NCI-H2081 treated with DMSO at 0.1 percent for 48 hours (cell line): ENCODE results near the gene ZCCHC14.
"Not testable (repeated sequence)": the region's sequence is repeated elsewhere in the genome, so short reads cannot be mapped to it uniquely, and the experiment has no call there.

Experiments used
- DNase-seq: peaks from one replicate; lab custom pipeline; 2025; lab: John Stamatoyannopoulos, UW

The ZCCHC14 gene

DNA sequence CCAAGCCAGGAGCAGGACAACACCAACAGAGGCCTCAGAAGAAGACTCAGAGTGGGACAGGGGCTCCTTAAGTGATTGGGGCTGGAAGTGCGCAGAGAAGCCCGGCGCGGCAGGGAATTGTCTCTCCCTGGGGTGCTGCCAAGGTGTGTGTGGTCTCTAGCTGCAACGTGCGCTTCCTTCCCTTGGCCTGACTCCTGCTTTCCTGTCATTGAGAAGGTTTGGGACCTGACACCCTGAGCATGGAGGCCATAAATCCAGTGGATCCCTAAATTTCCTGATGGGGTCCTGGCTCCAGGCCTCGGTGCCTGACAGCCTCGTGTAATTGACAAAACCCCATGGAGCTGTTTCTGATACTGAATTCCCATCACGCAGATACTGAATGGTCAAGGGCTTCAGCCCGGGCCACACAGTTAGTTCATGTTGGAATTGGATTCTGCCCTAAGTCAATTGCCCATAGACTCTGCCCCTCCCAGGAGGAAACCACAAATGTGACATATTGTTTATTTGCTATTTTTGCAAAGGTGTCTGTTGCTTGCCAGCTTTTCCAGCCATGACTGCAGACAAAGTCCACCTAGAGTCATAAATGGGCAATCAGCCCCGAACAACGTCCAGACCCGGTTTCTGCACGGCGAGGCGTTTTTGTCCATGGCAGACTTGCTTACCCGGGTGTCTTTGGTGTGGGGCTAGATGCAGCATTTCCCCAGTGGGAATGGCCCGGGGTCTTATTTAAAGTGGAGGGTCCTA lies 4.4 kb upstream of the ZCCHC14 start:
- DNase-seq: not testable (repeated sequence)

DNA sequence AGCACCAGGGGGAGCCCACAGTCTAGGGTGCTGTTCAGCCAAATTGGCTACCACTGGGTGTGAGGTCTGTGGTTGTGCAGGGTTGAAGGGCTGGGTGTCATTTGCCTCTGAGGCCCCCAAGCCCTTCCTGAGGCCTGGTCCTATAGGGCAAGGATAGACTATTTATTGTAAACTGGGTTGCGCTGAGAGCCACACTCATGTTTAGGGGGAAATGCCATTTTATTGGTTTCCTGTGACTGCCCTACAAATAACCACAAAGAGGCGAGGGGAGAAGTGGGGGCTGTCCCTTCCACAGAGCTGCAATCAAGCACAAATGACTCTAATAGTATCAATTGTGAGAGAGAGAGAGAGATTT lies 3.6 kb upstream of the ZCCHC14 start:
- no peak for DNase-seq

- no peak for DNase-seq
Observed at GRCh38 chr16:87495578-87496446, 3.0 kb upstream of the ZCCHC14 start.

DNA sequence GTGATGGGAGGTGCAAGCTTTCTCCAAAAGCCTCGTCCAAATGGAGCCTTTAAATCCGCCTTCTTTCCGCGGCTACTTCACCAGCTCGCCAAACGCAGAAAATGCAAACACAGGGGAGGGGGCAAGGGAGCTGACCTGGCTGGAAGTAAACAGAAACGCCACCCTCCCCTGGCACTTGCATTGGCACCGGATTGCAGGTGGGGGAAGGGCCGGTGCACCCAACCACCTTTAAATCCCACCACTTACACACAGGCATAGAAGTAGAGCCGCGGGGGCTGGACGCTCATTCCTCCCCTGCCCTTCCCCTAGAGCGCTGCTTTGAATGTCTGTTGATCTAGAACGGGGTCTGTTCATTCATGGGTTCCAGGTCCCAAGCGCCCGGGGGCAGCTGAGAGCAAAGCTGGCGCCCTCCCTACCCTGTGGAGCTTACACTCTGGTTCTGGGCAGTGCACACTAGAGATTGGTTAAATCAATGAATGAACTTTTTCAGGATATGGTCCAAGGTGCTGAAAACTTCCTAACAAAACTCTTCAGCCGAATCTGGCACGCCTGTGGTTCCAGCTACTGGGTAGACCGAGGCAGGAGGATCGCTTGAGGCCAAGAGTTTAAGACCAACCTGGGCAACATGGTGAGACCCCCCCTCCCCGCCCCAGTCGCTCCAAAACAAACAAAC lies 920 bp upstream of the ZCCHC14 start:
- DNase-seq: no peak

DNA sequence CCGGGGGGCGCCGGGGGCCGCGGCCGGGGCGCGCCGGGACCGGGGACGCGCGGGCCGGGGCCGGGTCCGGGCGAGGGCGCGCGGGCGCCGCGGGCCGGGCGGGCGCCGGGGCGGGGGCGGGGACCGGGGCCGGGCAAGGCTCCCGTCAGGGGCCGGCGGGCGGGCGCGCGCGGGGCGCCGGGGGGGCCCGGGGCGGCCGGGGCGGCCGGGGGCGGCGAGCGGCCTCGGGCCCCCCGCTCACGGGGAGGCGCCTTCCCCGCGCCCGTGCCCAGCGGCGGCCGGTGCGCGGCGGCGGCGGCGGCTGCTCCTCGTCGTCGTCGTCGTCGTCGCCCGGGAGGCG lies 563 bp downstream of the ZCCHC14 start:
- no peak for DNase-seq

DNA sequence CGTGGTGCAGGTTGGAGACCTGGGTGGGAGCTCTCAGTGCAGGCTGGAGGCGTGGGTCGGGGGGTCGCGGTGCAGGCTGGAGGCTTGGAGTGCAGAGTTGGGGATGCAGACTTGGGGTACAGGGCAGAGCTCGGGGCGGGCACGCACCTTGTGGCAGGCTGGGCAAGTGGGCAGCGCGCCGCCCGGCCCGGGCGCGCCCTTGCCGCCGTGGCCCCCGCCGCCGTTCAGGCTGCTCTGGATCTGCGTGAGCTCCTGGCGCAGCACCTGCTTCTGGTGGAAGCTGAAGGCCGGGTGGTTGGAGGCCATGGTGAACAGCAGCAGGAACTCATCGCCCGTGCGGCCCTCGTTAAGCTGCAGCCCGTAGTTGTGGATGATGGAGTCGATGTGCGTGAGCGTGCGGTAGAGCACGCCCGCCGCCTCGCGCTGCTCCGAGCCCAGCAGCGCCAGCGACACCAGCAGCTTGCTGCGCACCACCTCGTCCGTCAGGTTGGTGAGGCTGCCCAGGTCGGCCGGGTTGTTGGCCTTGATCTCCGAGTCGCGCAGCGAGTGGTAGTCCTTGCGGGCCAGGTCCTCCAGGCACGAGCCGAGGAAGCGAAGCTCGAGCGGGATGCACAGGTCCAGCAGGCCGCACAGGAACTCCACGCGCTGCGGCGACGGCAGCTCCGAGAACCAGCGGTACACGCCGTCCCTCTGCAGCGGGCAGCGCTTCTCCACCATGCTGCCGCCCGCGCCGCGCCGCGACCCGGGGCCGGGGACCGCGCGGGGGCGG lies 1.1 kb downstream of the ZCCHC14 start:
- no peak for DNase-seq

DNA sequence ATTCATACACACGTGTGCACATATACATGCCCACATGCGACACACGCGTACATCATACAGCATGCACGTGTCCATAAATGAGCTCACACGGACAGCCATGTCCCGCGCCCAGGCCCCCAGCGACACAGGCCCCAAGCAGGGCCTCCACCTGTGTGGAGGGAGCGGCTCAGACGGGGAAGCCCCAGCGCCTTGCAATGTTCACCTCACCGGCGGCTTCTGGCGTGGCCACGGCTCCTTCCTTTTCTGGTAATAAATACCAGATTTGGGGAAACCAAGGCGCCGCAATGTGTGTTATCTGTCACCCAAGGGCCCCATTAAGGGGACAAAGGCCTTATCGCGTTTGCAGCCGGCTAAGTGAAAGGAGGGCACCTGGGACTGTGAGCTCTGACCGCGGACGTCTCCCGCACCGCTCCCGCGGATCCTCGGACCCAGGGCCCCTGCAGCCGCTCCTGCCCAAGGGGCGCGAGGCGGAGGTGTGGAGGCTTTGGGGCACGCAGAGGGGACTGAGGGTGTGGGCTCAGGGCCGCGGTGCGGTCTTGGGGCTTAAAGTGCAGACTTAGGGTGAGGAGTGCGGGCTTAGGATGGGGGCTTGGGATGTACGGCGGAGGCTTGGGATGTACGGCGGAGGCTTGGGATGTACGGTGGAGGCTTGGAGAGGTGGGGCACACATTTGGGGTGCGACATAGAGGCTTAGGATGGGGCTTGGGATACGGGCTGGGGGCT lies 1.9 kb downstream of the ZCCHC14 start:
- DNase-seq: not testable (repeated sequence)

GRCh38 chr16:87490096-87490798 lies 2.6 kb downstream of the ZCCHC14 start:
- no peak for DNase-seq

DNA sequence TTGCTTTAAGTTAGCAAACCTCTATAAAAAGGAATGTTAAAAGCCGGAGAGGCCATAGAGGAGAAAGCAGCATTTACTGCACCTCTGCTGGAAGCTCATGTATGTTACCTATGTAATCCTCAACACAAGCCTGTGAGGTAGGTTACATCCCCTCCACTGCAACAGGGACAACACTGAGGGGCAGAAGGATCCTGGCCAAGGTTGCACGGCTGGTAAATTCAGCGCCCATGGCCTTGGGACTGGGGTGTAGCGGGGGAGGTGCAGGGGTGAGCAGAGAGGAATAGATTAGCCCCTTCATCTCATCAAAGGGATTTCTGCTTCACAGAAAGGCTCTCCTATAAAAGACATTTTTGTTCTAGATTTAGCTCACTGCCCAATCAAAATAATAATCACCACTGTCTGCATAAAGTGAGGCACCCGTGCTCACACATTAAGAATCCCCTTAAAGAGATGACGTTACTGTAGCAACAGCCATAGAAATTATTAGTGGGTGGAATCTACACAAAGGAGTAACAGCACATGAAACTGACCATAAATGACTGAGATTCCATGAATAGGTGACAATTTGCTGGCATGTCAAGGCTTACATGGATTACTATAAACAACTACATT lies 3.3 kb downstream of the ZCCHC14 start:
- no peak for DNase-seq

DNA sequence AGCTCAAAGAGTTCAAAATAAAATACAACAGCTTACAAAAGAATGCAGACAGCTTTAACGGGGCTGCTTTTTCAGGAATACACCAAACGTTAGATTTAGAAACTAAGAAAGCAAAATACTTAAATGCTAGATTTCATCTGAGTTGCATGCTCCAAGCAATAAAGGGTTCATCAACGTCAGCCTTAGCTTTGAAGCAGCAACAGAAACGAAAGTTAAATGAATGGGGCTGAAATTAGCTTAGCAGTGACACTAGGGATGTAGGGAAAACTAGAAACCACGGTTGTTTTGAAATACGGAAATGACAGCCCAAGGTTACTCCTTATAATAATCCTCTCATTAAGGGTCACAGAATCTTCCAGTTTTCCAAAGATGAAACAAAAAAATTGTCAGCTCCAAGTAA lies 3.9 kb downstream of the ZCCHC14 start:
- DNase-seq: not testable (repeated sequence)

DNA sequence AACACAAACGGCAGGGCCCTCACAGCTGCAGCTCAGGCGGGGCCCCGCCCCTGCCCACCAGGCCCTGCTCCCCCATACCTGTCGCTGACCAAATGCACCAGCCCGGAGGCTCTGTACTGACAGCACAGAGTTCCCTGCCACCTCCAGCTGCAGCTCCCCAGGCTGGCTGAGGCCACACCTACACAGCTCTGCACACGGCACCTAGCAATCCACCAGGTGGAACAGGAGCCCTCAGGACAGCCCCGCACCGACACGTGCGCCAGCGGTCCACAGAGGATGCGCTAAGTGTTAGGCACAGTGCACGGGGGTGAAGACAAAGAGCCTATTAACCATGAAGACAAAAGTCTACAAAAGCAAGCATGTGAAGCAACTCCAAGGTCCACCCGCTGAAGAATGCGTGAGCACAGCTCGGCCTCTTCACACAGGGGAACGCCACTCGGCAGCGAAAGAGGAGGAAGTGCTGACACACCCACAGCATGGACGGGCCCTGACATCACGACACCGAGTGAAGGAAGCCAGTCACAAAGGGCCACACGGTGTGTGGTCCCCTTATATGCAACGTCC lies 5.4 kb downstream of the ZCCHC14 start:
- DNase-seq: peak; percentile 4

GRCh38 chr16:87486713-87487247 lies 6.0 kb downstream of the ZCCHC14 start:
- DNase-seq: no peak

DNA sequence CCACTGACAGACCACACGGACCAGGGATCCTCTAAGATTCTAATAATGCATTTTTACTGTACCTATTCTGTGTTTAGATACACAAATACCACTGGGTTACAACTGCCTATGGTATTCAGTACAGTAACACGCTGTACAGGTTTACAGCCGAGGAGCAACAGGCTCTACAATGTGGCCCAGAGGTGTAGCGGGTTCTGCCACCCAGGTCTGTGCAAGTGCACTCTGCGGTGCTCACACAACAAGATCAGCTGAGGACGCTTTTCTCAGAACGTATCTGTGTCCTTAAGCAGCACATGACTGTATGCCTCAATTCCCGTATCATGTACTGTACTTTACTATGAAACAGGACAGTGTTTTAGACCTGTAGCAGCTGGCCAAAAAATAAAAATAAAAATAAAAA lies 6.5 kb downstream of the ZCCHC14 start:
- DNase-seq: no peak

DNA sequence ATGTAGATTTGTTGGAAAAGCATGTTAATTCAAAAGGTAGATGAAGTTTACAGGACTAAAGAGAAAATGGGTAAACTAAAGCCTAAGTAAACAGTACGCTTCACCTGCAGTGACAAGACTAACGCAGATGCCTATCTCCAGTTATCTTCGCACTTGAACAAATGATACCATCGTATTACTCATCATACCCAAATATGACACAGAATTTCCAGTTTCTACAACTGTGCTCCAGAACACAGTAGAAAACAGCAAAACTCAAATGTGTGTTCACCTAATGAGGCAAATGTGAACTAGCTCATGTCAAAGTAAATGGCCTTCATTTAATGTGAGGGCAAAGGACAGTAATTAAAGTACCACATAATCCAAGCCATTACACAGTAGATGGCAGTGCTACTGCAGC lies 7.0 kb downstream of the ZCCHC14 start:
- DNase-seq: not testable (repeated sequence)

DNA sequence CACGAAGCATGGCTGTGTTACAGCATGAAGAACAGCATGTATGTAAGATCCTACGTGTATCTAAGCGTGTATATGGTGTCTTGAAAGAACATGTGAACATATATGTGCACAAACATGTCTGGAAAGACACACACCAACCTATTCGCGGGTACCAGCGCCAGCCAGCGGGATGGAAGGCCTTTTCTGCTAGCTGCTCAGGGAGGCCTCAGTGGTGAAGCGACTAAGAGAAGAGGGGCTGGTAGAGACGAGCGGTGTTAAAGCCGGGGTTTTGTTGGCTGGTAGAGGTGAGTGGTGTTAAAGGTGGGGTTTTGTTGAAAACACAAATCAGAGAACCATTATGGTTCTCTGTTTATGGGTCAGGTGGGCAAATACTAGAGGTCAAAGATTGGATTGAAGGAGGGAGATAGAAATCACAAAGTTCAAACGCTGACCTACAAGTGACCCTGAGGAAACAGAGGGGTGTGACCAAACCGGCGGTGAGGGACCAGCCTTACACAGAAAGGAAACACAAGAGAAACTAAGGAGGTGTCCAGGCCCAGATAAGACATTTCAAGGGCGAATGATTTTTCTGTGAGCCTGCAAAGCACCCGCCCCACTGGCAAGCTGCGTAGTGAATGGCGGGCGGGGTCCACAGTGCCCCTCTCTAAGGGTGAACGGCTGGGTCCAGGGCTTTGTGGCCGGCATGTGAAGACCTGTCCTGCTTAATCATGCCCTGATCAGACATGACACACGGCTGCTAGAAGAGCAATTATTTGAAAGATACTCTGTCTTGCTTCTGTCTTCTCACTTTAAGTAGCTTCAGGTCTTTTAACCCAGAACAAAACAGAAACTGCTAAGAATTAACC lies 8.1 kb downstream of the ZCCHC14 start:
- DNase-seq: no peak

- DNase-seq: no peak
Observed at GRCh38 chr16:87483481-87483880, 9.3 kb downstream of the ZCCHC14 start.

DNA sequence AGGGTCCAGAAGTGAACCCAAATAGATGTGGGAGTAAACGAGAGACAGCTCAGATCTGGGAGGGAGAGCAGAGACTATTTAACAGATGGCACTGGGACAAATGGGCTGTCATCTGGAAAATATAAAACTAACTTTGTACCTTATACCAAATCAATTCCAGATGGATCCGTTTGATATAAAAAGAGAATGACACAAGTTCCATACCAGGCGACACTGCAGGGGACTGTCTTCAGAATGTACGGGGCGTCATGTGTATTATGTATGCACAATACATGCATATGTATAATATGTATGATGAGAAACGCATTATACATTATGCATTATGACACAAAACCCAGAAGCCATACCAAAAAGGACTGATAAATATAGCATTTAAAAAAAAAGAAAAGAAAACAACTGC lies 10.2 kb downstream of the ZCCHC14 start:
- DNase-seq: not testable (repeated sequence)

GRCh38 chr16:87482266-87482665 lies 10.6 kb downstream of the ZCCHC14 start:
- DNase-seq: no peak

GRCh38 chr16:87481711-87482110 lies 11.1 kb downstream of the ZCCHC14 start:
- DNase-seq: not testable (repeated sequence)
